HEK293 (cell line): ENCODE measurements around the gene NKD2.

Experiments
- CTCF ChIP-seq: fragments of 450-650 bp; formaldehyde crosslinking; IDR thresholded peaks from 2 replicates; pipeline ENCODE4 v1.5.1; 2016; ENCODE audit warnings: missing biosample characterization, missing genetic modification characterization
- MYNN ChIP-seq: fragments of 450-650 bp; formaldehyde crosslinking; IDR thresholded peaks from 2 replicates; pipeline ENCODE4 v1.5.1; 2016; ENCODE audit warnings: missing biosample characterization, missing genetic modification characterization, borderline replicate concordance
- OSR2 ChIP-seq: fragments of 450-650 bp; formaldehyde crosslinking; IDR thresholded peaks from 2 replicates; pipeline ENCODE4 v1.5.1; 2016; ENCODE audit warnings: missing biosample characterization, missing genetic modification characterization
- REST ChIP-seq: fragments of 450-650 bp; formaldehyde crosslinking; IDR thresholded peaks from 2 replicates; pipeline ENCODE4 v1.5.1; 2016; ENCODE audit warnings: missing biosample characterization, missing genetic modification characterization
- ZIC2 ChIP-seq: fragments of 450-650 bp; formaldehyde crosslinking; IDR thresholded peaks from 2 replicates; pipeline ENCODE4 v1.5.1; 2016; ENCODE audit warnings: missing biosample characterization, missing genetic modification characterization
- ZNF121 ChIP-seq: fragments of 450-650 bp; formaldehyde crosslinking; IDR thresholded peaks from 2 replicates; pipeline ENCODE4 v1.5.1; 2016; ENCODE audit warnings: missing biosample characterization, missing genetic modification characterization
- ZNF248 ChIP-seq: fragments of 450-650 bp; formaldehyde crosslinking; IDR thresholded peaks from 2 replicates; pipeline ENCODE4 v1.5.1; 2017; ENCODE audit warnings: missing biosample characterization, missing genetic modification characterization
- ZNF426 ChIP-seq: fragments of 450-650 bp; formaldehyde crosslinking; IDR thresholded peaks from 2 replicates; pipeline ENCODE4 v1.5.1; 2017; ENCODE audit warnings: missing biosample characterization, missing genetic modification characterization, mild to moderate bottlenecking, inconsistent platforms, moderate library complexity
- ZNF704 ChIP-seq: fragments of 450-650 bp; formaldehyde crosslinking; IDR thresholded peaks from 2 replicates; pipeline ENCODE4 v1.5.1; 2016; ENCODE audit warnings: missing biosample characterization, missing genetic modification characterization
- ZNF776 ChIP-seq: fragments of 450-650 bp; formaldehyde crosslinking; IDR thresholded peaks from 2 replicates; pipeline ENCODE4 v1.5.0; 2017; ENCODE audit warnings: missing biosample characterization, missing genetic modification characterization, borderline replicate concordance

GRCh38 chr5:1040571-1040970 lies 32.0 kb downstream of the NKD2 start:
- TF ChIP-seq ZNF426 (tag by site-specific recombination): no peak
- no peak for TF ChIP-seq CTCF (tag by site-specific recombination)
- no peak for TF ChIP-seq MYNN
- no peak for TF ChIP-seq REST (tag by site-specific recombination)
- TF ChIP-seq OSR2: no peak
- TF ChIP-seq ZNF121: no peak
- TF ChIP-seq ZNF704 (tag by site-specific recombination): no peak
- no peak for TF ChIP-seq ZNF248 (tag by site-specific recombination)
- no peak for TF ChIP-seq ZIC2 (tag by site-specific recombination)
- no peak for TF ChIP-seq ZNF776
